ENCODE measurements around the gene GATD1. TPM values are rescaled to one million over a fixed set of nuclear protein-coding genes. Genes with fewer than 3 reads are reported as not detected.

GATD1 gene
- total and polyA plus RNA-seq, 9 of the 15 experiments (the other 6 are each of a cell fraction or from before 2014, with no cell fraction given) = 2.8 to 144 (median 36.9) TPM

DNA sequence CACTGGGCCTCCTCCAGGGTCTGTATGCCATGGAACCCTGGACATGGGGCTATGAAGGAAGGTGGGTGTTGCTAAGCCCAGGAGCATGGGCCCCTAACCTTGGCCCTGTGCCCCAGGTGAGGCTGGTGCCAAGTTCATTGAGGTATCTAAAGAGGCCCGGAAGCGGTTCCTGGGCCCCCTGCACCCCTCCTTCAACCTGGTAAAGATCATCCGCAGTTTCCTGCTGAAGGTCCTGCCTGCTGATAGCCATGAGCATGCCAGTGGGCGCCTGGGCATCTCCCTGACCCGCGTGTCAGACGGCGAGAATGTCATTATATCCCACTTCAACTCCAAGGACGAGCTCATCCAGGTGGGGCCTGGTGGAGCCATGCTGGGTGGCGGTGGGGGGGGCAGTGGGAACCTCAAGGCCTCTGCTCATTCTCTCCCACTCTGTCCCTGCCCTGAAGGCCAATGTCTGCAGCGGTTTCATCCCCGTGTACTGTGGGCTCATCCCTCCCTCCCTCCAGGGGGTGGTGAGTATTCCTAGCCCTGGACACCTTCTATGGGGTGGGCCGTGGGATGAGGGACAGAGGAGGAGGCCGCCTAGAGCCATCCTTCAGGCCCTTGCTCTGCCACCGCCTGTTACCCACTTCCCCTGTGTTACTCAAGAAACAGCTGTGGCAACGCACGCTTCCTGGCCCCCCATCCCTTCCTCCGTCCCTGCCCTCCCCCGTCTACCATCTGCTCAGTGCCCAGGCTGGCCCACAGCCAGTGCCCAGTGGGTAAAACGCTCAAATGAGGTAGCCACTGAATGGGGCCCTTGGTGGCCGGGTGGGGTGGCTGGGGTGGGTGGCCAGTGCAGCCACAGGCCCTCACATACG, 44.5 kb upstream of the GATD1 start:
- Histone ChIP-seq H3K27me3 (ENCODE audit: control insufficient read depth in 2 of 2, insufficient read depth in 2 of 2, low read length in 2 of 2) (no peaks in the 10 kb centered on the region), H3K9ac (ENCODE audit: insufficient read depth in 1 of 2, low read depth in 2 of 2, low read length in 2 of 2) (peak overlapping the region in 1 of 2 experiments; percentile 100; a peak in 2 of 4 replicates), H4K20me1 (replicated peaks; ENCODE audit: control insufficient read depth, insufficient read depth, low read length) (peaks cover 13% of the 10 kb centered on the region), H3K4me2 (ENCODE audit: insufficient read depth, low read length) (no peak overlapping the region), H3K9me3 (replicated peaks; ENCODE audit: control insufficient read depth, insufficient read depth, low read depth, low read length) (no peaks in the 10 kb centered on the region), H3K36me3 (ENCODE audit: control insufficient read depth, insufficient read depth, low read length) (peaks cover 37% of the 10 kb centered on the region; the same call in 1 of the 3 replicates), H3K9me1 (ENCODE audit: control insufficient read depth, insufficient read depth, low read length) (peaks cover 3% of the 10 kb centered on the region), H3K27ac (ENCODE audit: extremely low read depth, low read depth, low read length) (no peak overlapping the region), H2AFZ (ENCODE audit: low read depth, low read length) (no peak overlapping the region), H3K4me3 (no peak overlapping the region), H3K79me2 (ENCODE audit: control insufficient read depth, insufficient read depth, low read length) (peaks cover 25% of the 10 kb centered on the region), H3K4me1 (replicated peaks in 1 of 2; ENCODE audit: control insufficient read depth in 2 of 2, insufficient read depth in 2 of 2, low read length in 2 of 2) (peaks cover 24 to 80% of the 10 kb centered on the region in 2 experiments; a peak in 4 of 5 replicates)
- in situ Hi-C loops (cut with MboI) = no loop called here
- ChIA-PET POLR2A (interaction anchor here (0.6 to 5.2 kb wide), 6 partner anchors 9 to 19 kb away, joined by 4 to 36 read pairs (median 8); partner anchors contain the start of genes POLR2L and TSPAN4), CTCF (ENCODE audit: low intra/inter-chr PET ratio) (no interaction called here)
- DNase-seq (ENCODE audit: extremely low read depth in 1 of 4, low spot score in 3 of 4) (no peak), FAIRE-seq (no peak), ATAC-seq (no peak)
- no peak for TF ChIP-seq CHD4 (IDR thresholded peaks at IDR 0.05; ENCODE audit: insufficient read depth, insufficient replicate concordance, low read depth, low read length, poor library complexity, severe bottlenecking)
- no peak for TF ChIP-seq HIVEP1 (CRISPR knock-in tag; IDR thresholded peaks at IDR 0.05)
- TF ChIP-seq POLR2G (IDR thresholded peaks at IDR 0.05; ENCODE audit: low read depth, low read length) = peak; percentile 51
- TF ChIP-seq, protein P1, sequence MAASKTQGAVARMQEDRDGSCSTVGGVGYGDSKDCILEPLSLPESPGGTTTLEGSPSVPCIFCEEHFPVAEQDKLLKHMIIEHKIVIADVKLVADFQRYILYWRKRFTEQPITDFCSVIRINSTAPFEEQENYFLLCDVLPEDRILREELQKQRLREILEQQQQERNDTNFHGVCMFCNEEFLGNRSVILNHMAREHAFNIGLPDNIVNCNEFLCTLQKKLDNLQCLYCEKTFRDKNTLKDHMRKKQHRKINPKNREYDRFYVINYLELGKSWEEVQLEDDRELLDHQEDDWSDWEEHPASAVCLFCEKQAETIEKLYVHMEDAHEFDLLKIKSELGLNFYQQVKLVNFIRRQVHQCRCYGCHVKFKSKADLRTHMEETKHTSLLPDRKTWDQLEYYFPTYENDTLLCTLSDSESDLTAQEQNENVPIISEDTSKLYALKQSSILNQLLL (CRISPR knock-in tag; IDR thresholded peaks at IDR 0.05; ENCODE audit: borderline replicate concordance) = no peak
- TF ChIP-seq, protein P2, sequence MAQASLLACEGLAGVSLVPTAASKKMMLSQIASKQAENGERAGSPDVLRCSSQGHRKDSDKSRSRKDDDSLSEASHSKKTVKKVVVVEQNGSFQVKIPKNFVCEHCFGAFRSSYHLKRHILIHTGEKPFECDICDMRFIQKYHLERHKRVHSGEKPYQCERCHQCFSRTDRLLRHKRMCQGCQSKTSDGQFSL (CRISPR knock-in tag; IDR thresholded peaks at IDR 0.05) = peak; percentile 51; the same call in 1 of the 2 replicates
- TF ChIP-seq, protein P2 (tag; IDR thresholded peaks at IDR 0.05) = no peak
- TF ChIP-seq FOS (IDR thresholded peaks at IDR 0.05; ENCODE audit: extremely low read depth, insufficient read length) = no peak
- BruUV-seq (replicated peaks) = no TSS peak
- intact Hi-C loops (cut with micrococcal nuclease) = no loop called here
- WGBS (ENCODE audit: insufficient coverage, low coverage, missing lambda C conversion rate) = 84% methylated on average over 17 of the region's 22 CpGs

Measured in K562 (cell line).